Stimulated activated CD8-positive, alpha-beta memory T cell treated with anti-CD3 and anti-CD28 coated beads, Interleukin-4, amount 100 ng/mL, for 24 hours (primary cell): ENCODE measurements around the gene CARD8.
A peak's percentile ranks its signal among the peaks of the same experiment; 100 is the strongest.

Experiments
- DNase-seq: peaks from one replicate; pipeline ENCODE4 v3.0.0-alpha.2; 2020; ENCODE audit warnings: low read depth

Gene CARD8

DNA sequence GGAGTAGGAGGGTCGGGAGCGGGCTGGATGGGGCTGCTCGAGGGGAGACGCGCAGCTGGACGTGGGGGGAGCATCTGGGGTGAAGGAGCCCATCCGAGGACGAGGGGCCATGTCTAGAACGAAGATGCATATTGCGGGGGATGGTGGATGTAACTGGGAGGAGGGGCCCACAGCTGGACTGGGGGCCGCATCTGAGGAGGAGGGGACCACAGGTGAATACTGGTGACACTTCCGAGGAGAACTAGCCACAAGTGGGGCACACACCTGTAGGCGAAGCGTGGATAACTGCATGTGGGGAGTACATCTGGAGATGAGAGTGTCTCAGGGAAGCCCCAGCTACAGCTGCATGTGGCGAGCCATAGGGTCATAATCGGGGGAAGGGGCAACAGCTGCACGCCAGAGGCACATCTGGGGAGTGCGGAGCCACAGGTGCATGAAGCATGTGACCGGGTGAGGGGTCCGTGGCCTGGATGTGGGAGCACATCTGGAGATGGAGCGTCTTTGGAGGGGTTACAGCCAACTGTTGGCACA is 84.8 kb downstream of the CARD8 start:
- no peak for DNase-seq

DNA sequence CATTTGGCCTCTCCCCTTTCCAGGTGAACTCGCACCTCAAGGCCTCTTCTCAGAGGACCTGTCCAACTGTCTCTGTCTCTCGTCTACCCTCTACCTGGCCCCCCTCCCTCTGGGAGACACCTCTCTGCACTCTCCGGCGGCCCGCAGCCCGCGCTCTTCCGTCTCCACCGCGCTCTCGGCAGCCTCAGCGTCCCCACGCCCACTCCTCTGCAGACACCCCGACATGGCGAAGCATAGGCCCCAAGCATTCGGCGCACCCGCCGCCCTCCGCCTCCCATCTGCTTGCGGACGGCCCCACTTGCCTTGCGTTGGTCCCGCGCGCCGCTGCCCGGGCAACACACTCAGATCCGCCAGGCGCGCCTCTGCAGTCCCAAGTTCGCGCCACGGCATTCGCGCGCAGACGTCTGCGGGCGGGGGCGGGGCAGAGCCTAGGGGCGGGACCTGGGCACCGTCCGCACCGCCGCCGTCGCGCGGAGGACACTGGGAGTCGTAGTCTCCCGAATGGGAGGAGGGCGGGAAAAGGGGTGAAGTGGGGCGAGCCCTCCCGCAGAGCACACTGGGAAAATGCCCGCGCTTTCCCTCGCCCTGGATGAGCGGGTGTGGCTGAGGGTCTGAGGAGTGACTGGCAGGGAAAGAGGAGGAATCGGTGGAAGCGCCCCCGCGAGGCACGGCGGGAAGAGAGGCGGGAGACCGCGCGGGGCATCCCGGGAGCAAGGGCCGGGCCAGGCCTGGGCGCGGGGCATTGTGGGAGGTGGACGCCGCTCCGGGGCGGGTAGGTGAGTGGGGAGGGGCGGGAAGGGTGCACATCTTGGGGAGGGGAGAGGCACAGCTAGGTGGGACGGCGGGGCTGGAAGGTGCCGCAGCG is 85.5 kb downstream of the CARD8 start, which contains the start of the genes LIG1 and ZSWIM9:
Gene LIG1, minus strand, starts transcription at position 406 of the 865 bp plus-strand sequence. CDS start 4,778 bp downstream, outside the sequence.
Gene ZSWIM9, plus strand, starts transcription at position 742 of the 865 bp plus-strand sequence. CDS start 1,123 bp downstream, outside the sequence.
- peak; percentile 85 for DNase-seq

DNA sequence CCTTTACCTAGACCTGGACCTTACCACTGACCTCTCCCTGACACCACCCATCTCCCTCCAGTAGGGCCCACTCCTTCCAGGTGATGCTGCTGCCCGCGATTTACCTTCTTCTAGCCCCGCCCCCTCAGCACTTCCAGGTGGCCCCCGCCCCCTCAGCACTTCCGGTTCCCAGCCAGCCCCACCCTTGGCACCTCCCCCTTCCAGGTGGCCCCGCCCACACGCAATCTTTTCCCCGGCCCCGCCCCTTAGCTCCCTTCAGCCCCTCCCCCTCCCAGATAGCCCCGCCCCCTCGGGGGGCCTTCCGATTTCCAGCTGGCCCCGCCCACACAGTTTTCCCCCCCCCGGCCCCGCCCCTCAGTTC is 86.2 kb downstream of the CARD8 start:
- DNase-seq: peak; percentile 85

DNA sequence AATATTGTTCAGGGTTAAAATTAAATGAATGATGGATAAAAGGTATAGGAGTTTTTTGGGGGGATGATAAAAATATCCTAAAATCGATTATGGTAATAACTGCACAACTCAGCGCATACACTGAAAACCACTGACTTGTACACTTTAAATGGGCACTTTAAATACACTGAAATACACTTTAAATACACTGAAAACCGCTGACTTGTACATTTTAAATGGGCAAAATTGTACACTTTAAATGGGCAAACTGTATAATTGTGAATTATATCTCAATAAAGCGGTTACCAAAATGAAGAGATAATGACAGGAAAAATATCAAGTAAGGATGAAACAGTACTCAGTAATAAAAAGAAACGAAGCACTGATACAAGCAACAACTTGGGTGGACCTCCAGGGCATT is 87.0 kb downstream of the CARD8 start:
- DNase-seq: no peak

DNA sequence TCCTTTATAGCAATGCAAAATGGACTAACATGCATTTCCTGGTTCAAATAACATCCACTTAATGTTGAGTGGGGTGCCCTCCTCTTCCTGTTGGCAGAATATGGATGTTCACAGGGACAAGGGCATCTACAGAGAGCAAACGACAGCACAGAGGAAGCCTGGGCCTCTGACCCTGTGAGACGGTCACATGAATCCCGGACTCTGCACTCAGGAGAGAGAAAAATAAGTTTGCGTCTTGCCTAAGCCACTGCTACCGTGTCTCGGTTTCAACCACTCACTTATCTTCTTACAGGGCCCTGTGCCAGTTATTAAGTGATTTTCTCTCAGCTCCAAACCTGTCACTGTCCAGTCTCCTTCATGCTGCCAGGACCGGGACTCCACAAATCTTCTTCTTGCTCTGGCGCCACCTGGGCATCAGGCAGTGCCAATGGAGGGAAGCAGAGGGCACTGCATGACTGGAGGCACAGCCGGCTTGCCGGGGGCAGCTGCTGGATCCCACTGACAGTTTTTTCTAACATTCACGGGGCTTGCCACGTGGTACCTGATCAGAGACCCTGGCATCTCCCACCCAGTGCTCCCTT is 97.4 kb downstream of the CARD8 start:
- no peak for DNase-seq
